ENCODE measurements around the gene CCIN. TPM values are rescaled to one million over a fixed set of nuclear protein-coding genes. Genes with fewer than 3 reads are reported as not detected.

The CCIN gene
- total and polyA plus RNA-seq, 9 of the 15 experiments (the other 6 are each of a cell fraction or from before 2014, with no cell fraction given): not detected

DNA sequence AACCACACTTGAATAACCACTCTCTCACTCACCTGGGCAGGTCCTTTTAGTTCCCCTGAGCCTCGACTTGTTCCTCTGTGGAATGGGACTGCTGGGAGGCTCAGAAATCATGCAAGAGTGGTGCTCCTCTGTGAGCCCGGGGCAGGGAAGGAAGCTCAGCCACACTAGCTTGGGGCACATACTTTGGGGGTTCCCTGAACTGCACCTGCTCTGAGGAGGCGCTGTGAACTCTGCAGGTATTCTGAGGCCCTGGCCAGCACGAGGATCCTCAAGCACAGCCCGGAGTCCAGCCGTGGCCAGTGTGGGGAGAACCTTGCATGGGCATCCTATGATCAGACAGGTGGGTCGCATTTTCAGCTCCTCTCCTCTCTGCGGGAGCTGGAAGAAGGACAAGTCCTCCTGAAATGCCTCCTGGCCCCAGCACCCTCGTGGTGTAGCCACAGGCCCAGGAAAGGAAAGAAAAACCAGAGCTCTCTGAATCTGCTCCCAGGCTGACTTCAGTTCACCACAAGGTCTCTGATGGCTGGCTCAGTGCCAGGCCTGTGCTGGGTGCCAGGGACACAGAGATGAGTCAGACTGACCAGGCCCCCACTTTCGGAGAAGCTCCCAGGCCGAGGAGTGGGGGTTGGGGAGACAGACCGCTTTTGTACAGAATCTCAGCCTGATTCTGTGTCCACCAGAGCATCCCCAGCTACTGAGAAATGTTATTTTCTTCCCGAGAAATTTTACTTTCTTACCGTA is 20.7 kb upstream of the CCIN start:
- H3K79me2 ChIP-seq (ENCODE audit: control insufficient read depth, insufficient read depth, low read length): no peaks in the 10 kb centered on the region
- FAIRE-seq (no peak), ATAC-seq (peak; percentile 58), DNase-seq (ENCODE audit: extremely low read depth in 1 of 4, low spot score in 3 of 4) (peak; percentile 45 to 68 (median 50))
- peak overlapping the region in 1 of 2 experiments; percentile 43; a peak in 1 of 4 replicates for H3K9ac ChIP-seq (ENCODE audit: insufficient read depth in 1 of 2, low read depth in 2 of 2, low read length in 2 of 2)
- POLR2A ChIA-PET: interaction anchor here (1.4 to 1.5 kb wide), 2 partner anchors 12 to 67 kb away, joined by 3 to 5 read pairs; partner anchors contain the start of gene GLIPR2
- intact Hi-C loops (cut with micrococcal nuclease) (no loop called here), in situ Hi-C loops (cut with MboI) (no loop called here)
- CTCF ChIA-PET (ENCODE audit: low intra/inter-chr PET ratio): no interaction called here
- H3K4me1 ChIP-seq (replicated peaks in 1 of 2; ENCODE audit: control insufficient read depth in 2 of 2, insufficient read depth in 2 of 2, low read length in 2 of 2): peaks cover 11 to 26% of the 10 kb centered on the region in 2 experiments; a peak in 4 of 5 replicates
- no peaks in the 10 kb centered on the region for H4K20me1 ChIP-seq (replicated peaks; ENCODE audit: control insufficient read depth, insufficient read depth, low read length)
- H3K4me3 ChIP-seq: no peak overlapping the region
- no peak overlapping the region for H3K4me2 ChIP-seq (ENCODE audit: insufficient read depth, low read length)
- H3K27ac ChIP-seq (ENCODE audit: extremely low read depth, low read depth, low read length): no peak overlapping the region
- no peak overlapping the region for H2AFZ ChIP-seq (ENCODE audit: low read depth, low read length)
- no peaks in the 10 kb centered on the region for H3K27me3 ChIP-seq (ENCODE audit: control insufficient read depth in 2 of 2, insufficient read depth in 2 of 2, low read length in 2 of 2)
- BruUV-seq (replicated peaks): no TSS peak
- no peaks in the 10 kb centered on the region for H3K9me3 ChIP-seq (replicated peaks; ENCODE audit: control insufficient read depth, insufficient read depth, low read depth, low read length)
- no peaks in the 10 kb centered on the region for H3K36me3 ChIP-seq (ENCODE audit: control insufficient read depth, insufficient read depth, low read length)
- 31% methylated on average over 9 of the region's 14 CpGs for whole genome bisulfite sequencing (ENCODE audit: insufficient coverage, low coverage, missing lambda C conversion rate)
- H3K9me1 ChIP-seq (ENCODE audit: control insufficient read depth, insufficient read depth, low read length): no peaks in the 10 kb centered on the region
- TF ChIP-seq MAZ (CRISPR knock-in tag; conservative IDR thresholded peaks at IDR 0.05 in 1 of 2, IDR thresholded peaks at IDR 0.05 in 1 of 2): peak in 1 of 2 experiments; percentile 53; a peak in 1 of 4 replicates
- TF ChIP-seq, protein P1, sequence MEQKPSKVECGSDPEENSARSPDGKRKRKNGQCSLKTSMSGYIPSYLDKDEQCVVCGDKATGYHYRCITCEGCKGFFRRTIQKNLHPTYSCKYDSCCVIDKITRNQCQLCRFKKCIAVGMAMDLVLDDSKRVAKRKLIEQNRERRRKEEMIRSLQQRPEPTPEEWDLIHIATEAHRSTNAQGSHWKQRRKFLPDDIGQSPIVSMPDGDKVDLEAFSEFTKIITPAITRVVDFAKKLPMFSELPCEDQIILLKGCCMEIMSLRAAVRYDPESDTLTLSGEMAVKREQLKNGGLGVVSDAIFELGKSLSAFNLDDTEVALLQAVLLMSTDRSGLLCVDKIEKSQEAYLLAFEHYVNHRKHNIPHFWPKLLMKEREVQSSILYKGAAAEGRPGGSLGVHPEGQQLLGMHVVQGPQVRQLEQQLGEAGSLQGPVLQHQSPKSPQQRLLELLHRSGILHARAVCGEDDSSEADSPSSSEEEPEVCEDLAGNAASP (IDR thresholded peaks at IDR 0.05): no peak
- TF ChIP-seq RCOR1 (IDR thresholded peaks at IDR 0.05; ENCODE audit: borderline replicate concordance in 1 of 2, low read depth in 2 of 2, low read length in 2 of 2): 0 out of 4 replicates have a peak, but pooled peaks of 1 of the 2 experiments have one; percentile 20
- TF ChIP-seq, protein P2, sequence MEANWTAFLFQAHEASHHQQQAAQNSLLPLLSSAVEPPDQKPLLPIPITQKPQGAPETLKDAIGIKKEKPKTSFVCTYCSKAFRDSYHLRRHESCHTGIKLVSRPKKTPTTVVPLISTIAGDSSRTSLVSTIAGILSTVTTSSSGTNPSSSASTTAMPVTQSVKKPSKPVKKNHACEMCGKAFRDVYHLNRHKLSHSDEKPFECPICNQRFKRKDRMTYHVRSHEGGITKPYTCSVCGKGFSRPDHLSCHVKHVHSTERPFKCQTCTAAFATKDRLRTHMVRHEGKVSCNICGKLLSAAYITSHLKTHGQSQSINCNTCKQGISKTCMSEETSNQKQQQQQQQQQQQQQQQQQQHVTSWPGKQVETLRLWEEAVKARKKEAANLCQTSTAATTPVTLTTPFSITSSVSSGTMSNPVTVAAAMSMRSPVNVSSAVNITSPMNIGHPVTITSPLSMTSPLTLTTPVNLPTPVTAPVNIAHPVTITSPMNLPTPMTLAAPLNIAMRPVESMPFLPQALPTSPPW (CRISPR knock-in tag; IDR thresholded peaks at IDR 0.05): no peak
- no peak for TF ChIP-seq HBP1 (CRISPR knock-in tag; IDR thresholded peaks at IDR 0.05)
- no peak for TF ChIP-seq ZNF584 (CRISPR knock-in tag; IDR thresholded peaks at IDR 0.05; ENCODE audit: low read depth)
- no peak for TF ChIP-seq ZMIZ1 (IDR thresholded peaks at IDR 0.05; ENCODE audit: low read depth in 2 of 2, low read length in 2 of 2)
- no peak for TF ChIP-seq BRD9 (IDR thresholded peaks at IDR 0.05; ENCODE audit: low read depth, partially characterized antibody)
- no peak for TF ChIP-seq RAD51 (IDR thresholded peaks at IDR 0.05; ENCODE audit: borderline replicate concordance, low read depth)
- TF ChIP-seq SMAD1 (IDR thresholded peaks at IDR 0.05; ENCODE audit: low read depth, low read length, partially characterized antibody): peak; percentile 52
- TF ChIP-seq JUN (IDR thresholded peaks at IDR 0.05; ENCODE audit: borderline replicate concordance, low read depth, low read length): 0 out of 2 replicates have a peak, but pooled peaks have one; percentile 49
- TF ChIP-seq JUN (CRISPR knock-in tag; IDR thresholded peaks at IDR 0.05; ENCODE audit: borderline replicate concordance): no peak

Measured in K562 (cell line).